Prostate gland (tissue), 2 donors: ENCODE results near the gene NGLY1. TPM values are rescaled to one million over a fixed set of nuclear protein-coding genes. Genes with fewer than 3 reads are reported as not detected.
A peak's percentile ranks its signal among the peaks of the same experiment; 100 is the strongest.

Experiments
- DNase-seq: peaks from one replicate; pipeline ENCODE4 v3.0.0-alpha.2; 2019; ENCODE audit warnings: low spot score
- H3K27ac ChIP-seq, 2 donors: fragments of 200-600 bp; sonication (generic); 2 replicates each; pipeline ENCODE4 v1.5.1; 2017 to 2019
- H3K27me3 ChIP-seq: fragments of 200-600 bp; sonication (generic); replicated peaks from 2 replicates; pipeline ENCODE4 v1.5.1; 2019; ENCODE audit not compliant: insufficient read depth
- H3K36me3 ChIP-seq, 2 donors: fragments of 200-600 bp; sonication (generic); 1 replicate in 1 of 2; 2 replicates in 1 of 2; pipeline versions ENCODE4 v1.5.1 to v1.8.1; 2017 to 2019
- H3K4me1 ChIP-seq: fragments of 200-600 bp; sonication (generic); replicated peaks from 2 replicates; pipeline ENCODE4 v1.5.1; 2019
- H3K4me3 ChIP-seq, 2 donors: fragments of 200-600 bp; sonication (generic); 2 replicates each; pipeline ENCODE4 v1.5.1; 2017 to 2019
- H3K9me3 ChIP-seq: fragments of 200-600 bp; sonication (generic); 2 replicates; pipeline ENCODE4 v1.5.1; 2017
- POLR2A ChIP-seq: fragments of 450-650 bp; IDR thresholded peaks from one replicate; pipeline ENCODE4 v1.6.1; 2016; ENCODE audit warnings: antibody characterized with exemption, mild to moderate bottlenecking
- POLR2AphosphoS5 ChIP-seq: sonication (generic); formaldehyde crosslinking; IDR thresholded peaks from one replicate; pipeline ENCODE4 v1.6.1; 2017; ENCODE audit warnings: antibody characterized with exemption
- whole genome bisulfite sequencing: methylation state at CpG from one replicate; pipeline ENCODE4 v1.1.5; 2018; 5-methylcytosine and 5-hydroxymethylcytosine counted together
- intact Hi-C: fragments of 100-400 bp; cut with DNase I; formaldehyde crosslinking; loops from one replicate; pipeline ENCODE4 v1.14.2; 2022
- total RNA-seq, 2 donors: library from RNA; depleted of rRNA; stranded (reverse); fragments of >200 nt; gene quantifications; one replicate each; pipeline ENCODE4 v1.1.0, GENCODE V29; 2016
- TF ChIP-seq, protein P1 (sequence below), 4 experiments: fragments of 200-600 bp in 2 of 4; fragments of 450-650 bp in 2 of 4; sonication (generic) in 2 of 4; IDR thresholded peaks; 1 replicate in 3 of 4; 2 replicates in 1 of 4; pipeline ENCODE4 v1.5.1; 2016 to 2019; ENCODE audit warnings: antibody characterized with exemption in 4 of 4, mild to moderate bottlenecking in 2 of 4, moderate library complexity in 2 of 4

NGLY1 gene
- total RNA-seq, 2 donors from 2014 or later = 35.6 to 36.8 TPM

DNA sequence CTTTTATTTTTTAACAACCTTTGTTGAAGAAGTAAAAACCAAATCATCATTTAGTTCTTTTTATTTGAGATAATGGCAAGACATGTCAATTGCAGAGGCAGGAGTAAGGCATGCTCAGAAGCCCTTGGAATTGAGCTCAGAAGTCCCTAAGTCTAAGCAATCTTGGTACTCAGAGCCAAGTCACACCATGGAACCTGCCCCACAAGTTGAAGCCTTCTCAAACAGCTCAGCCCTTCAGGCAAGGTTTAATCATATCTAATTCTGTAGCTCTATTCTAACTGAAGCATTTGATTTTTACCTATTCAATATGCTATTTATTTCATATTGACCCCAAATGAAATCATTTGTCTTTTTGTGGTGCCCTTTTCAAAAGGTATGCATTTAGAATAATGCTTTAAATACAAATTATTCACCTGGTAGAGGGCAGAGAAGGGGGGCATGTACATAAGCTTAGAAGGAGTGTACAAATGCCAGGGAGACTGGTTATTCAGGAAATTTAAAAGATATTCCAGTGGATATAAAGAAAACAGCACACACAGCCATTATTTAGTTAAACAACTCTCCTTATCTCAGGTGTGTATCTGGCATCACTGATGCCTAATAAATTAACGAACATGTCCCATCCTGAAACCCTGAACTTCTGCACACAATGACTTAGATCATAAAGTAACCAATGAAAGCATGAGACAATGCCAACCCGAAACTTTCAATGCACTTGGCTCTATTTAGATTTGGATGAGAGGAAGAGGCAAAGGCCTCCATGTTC lies 92.3 kb downstream of the NGLY1 start:
- H3K36me3 ChIP-seq = no peaks in the 10 kb centered on the region
- H3K27me3 ChIP-seq = no peaks in the 10 kb centered on the region
- DNase-seq = peak; percentile 48
- no peak overlapping the region for H3K4me3 ChIP-seq
- H3K27ac ChIP-seq = peak overlapping the region in 1 of 2 donors; percentile 62
- intact Hi-C loops = no loop called here
- TF ChIP-seq, protein P1, sequence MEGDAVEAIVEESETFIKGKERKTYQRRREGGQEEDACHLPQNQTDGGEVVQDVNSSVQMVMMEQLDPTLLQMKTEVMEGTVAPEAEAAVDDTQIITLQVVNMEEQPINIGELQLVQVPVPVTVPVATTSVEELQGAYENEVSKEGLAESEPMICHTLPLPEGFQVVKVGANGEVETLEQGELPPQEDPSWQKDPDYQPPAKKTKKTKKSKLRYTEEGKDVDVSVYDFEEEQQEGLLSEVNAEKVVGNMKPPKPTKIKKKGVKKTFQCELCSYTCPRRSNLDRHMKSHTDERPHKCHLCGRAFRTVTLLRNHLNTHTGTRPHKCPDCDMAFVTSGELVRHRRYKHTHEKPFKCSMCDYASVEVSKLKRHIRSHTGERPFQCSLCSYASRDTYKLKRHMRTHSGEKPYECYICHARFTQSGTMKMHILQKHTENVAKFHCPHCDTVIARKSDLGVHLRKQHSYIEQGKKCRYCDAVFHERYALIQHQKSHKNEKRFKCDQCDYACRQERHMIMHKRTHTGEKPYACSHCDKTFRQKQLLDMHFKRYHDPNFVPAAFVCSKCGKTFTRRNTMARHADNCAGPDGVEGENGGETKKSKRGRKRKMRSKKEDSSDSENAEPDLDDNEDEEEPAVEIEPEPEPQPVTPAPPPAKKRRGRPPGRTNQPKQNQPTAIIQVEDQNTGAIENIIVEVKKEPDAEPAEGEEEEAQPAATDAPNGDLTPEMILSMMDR (IDR thresholded peaks at IDR 0.05) = no peak
- TF ChIP-seq POLR2A = no peak
- peak; percentile 56 for TF ChIP-seq POLR2AphosphoS5
- H3K9me3 ChIP-seq = no peaks in the 10 kb centered on the region
- WGBS = 38% methylated on average over 2 of the region's 2 CpGs
- H3K4me1 ChIP-seq = no peaks in the 10 kb centered on the region

DNA sequence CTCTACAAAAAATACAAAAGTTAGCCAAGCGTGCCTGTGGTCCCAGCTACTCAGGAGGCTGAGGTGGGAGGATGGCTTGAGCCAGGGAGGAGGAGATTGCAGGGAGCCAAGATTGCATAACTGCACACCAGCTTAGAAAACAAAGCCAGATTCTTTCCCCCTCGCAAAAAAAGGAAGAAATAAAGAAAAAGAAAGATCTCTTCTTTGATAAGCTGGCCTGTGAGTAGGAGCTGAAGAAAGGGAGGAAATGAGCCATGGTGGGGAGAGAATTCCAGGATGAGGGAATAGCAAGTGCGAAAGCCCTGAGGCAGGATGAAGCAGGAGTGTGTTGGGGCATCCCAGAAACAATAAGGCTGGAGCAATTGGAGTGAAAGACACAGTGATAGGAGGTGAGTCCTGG lies 94.0 kb downstream of the NGLY1 start:
- WGBS = 58% methylated on average over 3 of the region's 3 CpGs
- H3K27me3 ChIP-seq = no peaks in the 10 kb centered on the region
- H3K9me3 ChIP-seq = no peaks in the 10 kb centered on the region
- no peak for DNase-seq
- intact Hi-C loops = no loop called here
- TF ChIP-seq POLR2AphosphoS5 (no peak), POLR2A (no peak)
- TF ChIP-seq, protein P1 (IDR thresholded peaks at IDR 0.05) = no peak
- no peaks in the 10 kb centered on the region for H3K36me3 ChIP-seq
- H3K4me3 ChIP-seq = no peak overlapping the region
- H3K27ac ChIP-seq = no peak overlapping the region
- no peaks in the 10 kb centered on the region for H3K4me1 ChIP-seq

DNA sequence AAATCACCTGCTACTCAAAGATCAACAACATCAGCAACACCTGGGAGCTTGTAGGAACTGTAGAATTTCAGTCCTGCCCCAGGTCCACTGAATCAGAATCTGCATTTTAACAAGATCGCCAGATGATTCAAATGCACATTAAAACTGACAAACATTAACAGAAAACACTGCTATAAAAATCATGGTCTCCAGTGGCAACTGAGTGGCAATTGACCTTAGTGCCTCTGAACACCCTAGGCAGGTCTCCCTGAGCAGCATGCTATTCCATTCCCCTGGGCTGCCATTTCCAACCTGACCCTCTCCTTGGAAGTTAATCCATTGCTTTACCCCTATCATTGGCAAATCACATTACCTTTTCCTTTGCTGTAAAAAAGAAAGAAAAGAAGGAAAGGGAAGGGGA lies 95.5 kb downstream of the NGLY1 start:
- Histone ChIP-seq H3K9me3 (no peaks in the 10 kb centered on the region), H3K4me3 (no peak overlapping the region), H3K36me3 (no peaks in the 10 kb centered on the region), H3K27ac (no peak overlapping the region), H3K27me3 (no peaks in the 10 kb centered on the region), H3K4me1 (no peaks in the 10 kb centered on the region)
- DNase-seq = no peak
- TF ChIP-seq POLR2A (no peak), POLR2AphosphoS5 (no peak)
- TF ChIP-seq, protein P1 (IDR thresholded peaks at IDR 0.05) = no peak
- intact Hi-C loops = no loop called here
- 90% methylated on average over 1 of the region's 1 CpG for WGBS

DNA sequence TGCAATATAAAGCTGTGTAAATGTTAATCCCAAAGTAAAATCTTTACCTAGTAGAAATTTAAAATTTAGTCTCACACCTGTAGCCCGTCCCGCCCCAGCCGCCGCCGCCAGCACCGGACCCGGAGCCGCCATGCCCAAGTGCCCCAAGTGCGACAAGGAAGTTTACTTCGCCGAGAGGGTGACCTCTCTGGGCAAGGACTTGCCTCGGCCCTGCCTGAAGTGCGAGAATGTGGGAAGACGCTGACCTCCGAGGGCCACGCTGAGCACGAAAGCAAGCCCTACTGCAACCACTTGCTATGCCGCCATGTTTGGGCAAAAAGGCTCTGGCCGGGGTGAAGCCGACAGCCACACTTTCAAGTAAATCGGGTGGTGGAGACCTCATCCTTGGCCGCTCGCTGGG lies 96.5 kb downstream of the NGLY1 start:
- intact Hi-C loops = no loop called here
- Histone ChIP-seq H3K36me3 (no peaks in the 10 kb centered on the region), H3K4me1 (no peaks in the 10 kb centered on the region), H3K27me3 (no peaks in the 10 kb centered on the region), H3K27ac (no peak overlapping the region), H3K9me3 (no peaks in the 10 kb centered on the region), H3K4me3 (no peak overlapping the region)
- DNase-seq = no peak
- 93% methylated on average over 23 of the region's 23 CpGs for WGBS
- TF ChIP-seq POLR2A = no peak
- TF ChIP-seq, protein P1 (IDR thresholded peaks at IDR 0.05) = no peak
- no peak for TF ChIP-seq POLR2AphosphoS5

DNA sequence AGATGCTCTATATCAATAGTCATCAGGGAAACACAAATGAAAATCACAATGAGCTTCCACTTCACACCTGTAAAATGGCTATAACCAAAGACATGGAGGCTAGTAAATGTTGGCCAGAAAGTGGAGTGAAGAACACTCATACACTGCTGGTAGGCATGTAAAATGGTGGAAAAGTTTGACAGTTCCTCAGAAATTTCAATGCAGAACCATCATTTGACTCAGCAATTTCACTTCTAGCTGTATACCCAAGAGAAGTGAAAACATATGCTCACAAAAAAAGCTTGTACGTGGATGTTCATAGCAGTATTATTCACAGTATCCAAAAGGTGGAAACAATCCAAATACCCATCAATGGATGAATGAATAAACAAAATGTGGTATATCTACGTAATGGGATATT lies 99.4 kb downstream of the NGLY1 start:
- TF ChIP-seq POLR2A = no peak
- no peak for TF ChIP-seq POLR2AphosphoS5
- TF ChIP-seq, protein P1 (IDR thresholded peaks at IDR 0.05) = no peak
- WGBS = 96% methylated on average over 2 of the region's 2 CpGs
- DNase-seq = no peak

More for the DNA sequence above, 99.4 kb downstream of the NGLY1 start:
- no peaks in the 10 kb centered on the region for H3K4me1 ChIP-seq
- H3K4me3 ChIP-seq = no peak overlapping the region
- intact Hi-C loops = no loop called here
- H3K27ac ChIP-seq = no peak overlapping the region
- no peaks in the 10 kb centered on the region for H3K36me3 ChIP-seq
- H3K9me3 ChIP-seq = no peaks in the 10 kb centered on the region
- no peaks in the 10 kb centered on the region for H3K27me3 ChIP-seq
